Endometrial microvascular endothelial cells (primary cell): ENCODE results near the gene PACRGL. TPM values are rescaled to one million over a fixed set of nuclear protein-coding genes. Genes with fewer than 3 reads are reported as not detected.

Experiments used
- in situ Hi-C: cut with HindIII; loops from 2 replicates; pipeline ENCODE4 v1.10.0; 2017; ENCODE audit warnings: low sequenced_read_pairs, low pct_unique_long_range_greater_than_20kb; ENCODE audit errors: inconsistent ontology term
- total RNA-seq: library from RNA; depleted of rRNA; stranded (reverse); fragments of >200 nt; gene quantifications from one replicate; pipeline ENCODE4 v1.2.3, GENCODE V29; 2015; ENCODE audit errors: inconsistent ontology term

PACRGL gene
- total RNA-seq: 11.8 TPM

GRCh38 chr4:20700007-20700761 lies at the start of gene PACRGL:
Gene PACRGL (plus strand): TSS chr4:20700458. CDS start chr4:20704482, 4,024 bp downstream.
- in situ Hi-C loops: no loop called here

DNA sequence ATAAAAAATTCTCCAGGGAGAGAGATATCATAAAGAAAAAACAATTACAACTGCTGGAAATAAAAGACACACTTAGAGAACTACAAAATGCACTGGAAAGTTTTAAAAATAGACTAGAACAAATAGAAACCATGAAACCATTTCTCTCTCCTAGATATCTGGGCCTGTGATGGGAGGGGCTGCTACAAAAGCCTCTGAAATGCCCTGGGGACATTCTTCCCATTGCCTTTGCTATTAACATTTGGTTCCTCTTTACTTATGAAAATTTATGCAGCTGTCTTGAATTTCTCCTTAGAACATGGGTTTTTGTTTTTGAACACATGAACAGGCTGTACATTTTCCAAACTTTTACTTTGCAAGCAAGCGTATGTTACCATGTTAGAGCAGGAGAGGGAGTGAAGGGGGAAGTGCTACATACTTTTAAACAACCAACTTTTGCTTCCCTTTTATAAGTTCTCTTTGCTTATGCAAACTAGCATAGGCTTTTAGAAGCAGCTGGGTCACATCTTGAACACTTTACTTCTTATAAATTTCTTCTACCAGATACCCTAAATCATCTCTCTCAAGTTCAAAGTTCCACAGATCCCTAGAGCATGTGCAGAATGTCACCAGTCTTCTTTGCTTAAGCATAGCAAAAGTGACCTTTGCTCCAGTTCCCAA lies 47.9 kb upstream of the PACRGL start:
- in situ Hi-C loops: no loop called here

- in situ Hi-C loops: no loop called here
Observed at GRCh38 chr4:20658456-20658855, 41.8 kb upstream of the PACRGL start.

DNA sequence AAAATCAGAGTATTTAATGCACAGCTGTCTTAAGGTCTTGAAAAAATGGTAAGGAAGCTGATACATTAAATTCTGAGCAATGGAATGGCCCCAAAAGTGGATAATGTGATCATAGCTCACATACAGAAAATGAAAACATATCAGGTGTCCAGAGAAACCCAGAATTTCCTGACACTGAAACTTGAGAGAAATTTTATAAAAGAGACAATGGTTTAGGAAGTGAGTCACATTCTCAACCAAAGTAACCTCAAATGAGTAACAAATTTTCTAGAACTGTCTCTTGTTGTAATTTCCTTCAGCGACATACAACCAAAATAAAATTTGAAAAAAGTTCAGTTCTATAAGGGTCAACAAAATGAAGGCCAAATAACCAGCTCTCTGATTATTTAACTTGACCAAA lies 37.4 kb upstream of the PACRGL start:
- in situ Hi-C loops: no loop called here

GRCh38 chr4:20666012-20666860 lies 34.0 kb upstream of the PACRGL start:
- in situ Hi-C loops: no loop called here

- in situ Hi-C loops: no loop called here
Observed at GRCh38 chr4:20672262-20672661, 28.0 kb upstream of the PACRGL start.

- in situ Hi-C loops: no loop called here
Observed at GRCh38 chr4:20675786-20676185, 24.5 kb upstream of the PACRGL start.

- in situ Hi-C loops: no loop called here
Observed at GRCh38 chr4:20676501-20677197, 23.6 kb upstream of the PACRGL start.

GRCh38 chr4:20678400-20678799 lies 21.9 kb upstream of the PACRGL start:
- in situ Hi-C loops: no loop called here

GRCh38 chr4:20679951-20680350 lies 20.3 kb upstream of the PACRGL start:
- in situ Hi-C loops: no loop called here

DNA sequence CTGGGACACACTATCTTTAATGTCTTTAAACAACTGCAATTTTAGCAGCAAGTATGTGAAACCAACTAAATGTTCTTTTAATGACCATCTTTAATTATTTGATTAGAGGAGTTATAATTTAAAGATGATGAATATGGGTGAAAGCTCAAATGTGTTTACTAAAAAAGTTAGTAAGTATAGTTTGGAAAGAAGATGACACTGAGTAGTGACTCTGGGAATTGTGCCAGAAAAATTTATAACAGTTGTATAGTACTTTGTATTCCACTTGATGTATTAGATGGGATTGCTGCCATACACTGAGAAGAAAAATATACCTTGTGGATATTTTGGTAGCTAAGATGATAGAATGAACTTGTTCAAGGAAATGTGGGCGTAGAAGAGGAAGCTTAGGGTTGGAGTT lies 19.5 kb upstream of the PACRGL start:
- in situ Hi-C loops: no loop called here

- in situ Hi-C loops: no loop called here
Observed at GRCh38 chr4:20681271-20681670, 19.0 kb upstream of the PACRGL start.

GRCh38 chr4:20682853-20683252 lies 17.4 kb upstream of the PACRGL start:
- in situ Hi-C loops: no loop called here

- in situ Hi-C loops: no loop called here
Observed at GRCh38 chr4:20683766-20684165, 16.5 kb upstream of the PACRGL start.

DNA sequence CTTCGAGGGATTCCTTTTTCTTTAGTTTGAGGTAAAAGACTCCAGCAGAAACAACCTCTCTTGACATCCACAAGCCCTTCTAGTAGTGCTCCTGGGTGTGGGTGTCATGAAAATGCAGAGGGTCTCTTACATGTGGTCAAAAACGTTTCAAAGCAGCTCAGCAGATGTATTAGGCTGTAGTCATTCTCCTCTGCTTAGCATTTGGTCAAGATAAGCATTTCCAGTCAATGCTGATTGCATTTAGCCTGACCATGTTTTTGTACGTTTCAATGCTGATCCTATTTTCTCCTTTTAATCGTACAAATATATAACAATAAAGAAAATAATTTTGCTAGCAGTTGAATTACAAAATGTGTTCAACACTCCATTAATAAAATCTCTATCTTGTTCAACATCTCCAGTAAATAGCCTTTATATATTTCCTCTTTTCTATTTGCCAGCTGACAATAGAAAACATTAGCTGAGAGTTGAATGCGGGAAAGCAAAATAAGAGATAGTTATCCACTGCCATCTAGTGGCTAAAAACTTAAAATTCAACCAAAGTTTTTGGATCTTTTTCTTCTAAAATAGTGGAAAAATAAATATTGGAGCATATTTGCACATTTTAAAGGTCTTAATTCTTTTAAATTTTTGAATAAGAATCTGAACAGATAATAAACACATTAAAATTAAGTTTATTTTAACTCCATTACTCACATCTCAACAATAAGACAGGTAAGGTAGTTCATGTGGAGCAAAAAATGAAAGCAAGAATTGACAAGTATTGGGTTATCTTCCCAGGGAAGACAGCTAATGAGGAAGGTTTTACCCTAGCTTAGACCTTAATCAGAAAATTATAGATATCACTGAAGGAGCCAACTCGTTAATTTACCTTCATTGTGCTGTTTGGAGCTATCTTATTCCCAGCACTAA lies 15.2 kb upstream of the PACRGL start:
- in situ Hi-C loops: no loop called here

GRCh38 chr4:20687864-20688263 lies 12.4 kb upstream of the PACRGL start:
- in situ Hi-C loops: no loop called here

DNA sequence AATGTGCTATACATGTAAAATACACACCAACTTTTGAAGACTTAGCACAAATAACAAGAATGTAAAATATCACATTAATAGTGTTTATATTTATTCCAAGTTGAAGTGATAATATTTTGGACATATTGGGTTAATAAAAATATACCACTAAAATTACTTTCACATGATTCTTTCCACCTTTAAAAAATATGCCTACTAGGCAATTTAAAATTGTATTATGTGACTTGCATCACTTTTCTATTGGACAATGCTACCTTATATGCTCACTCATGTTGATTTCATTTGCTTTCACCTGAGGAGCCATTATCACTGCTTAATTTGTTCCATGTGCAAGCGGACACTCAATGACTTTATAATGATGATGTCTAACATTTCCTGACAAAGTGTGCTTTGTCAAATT lies 3.4 kb upstream of the PACRGL start:
- in situ Hi-C loops: no loop called here

- in situ Hi-C loops: no loop called here
Observed at GRCh38 chr4:20698382-20698781, 1.9 kb upstream of the PACRGL start.
